ENCODE results near the gene ATF4.

The ATF4 gene

GRCh38 chr22:39520226-39521105 is at the start of gene ATF4:
TSS of gene ATF4 (plus strand) at chr22:39520562. CDS start at chr22:39521446, 884 bp downstream.
- no peak for DNase-seq (ENCODE audit: low spot score)

- DNase-seq (ENCODE audit: low spot score): no peak
Observed at GRCh38 chr22:39471381-39472141, 48.8 kb upstream of the ATF4 start.

- DNase-seq (ENCODE audit: low spot score): no peak
Observed at GRCh38 chr22:39472570-39473556, 47.5 kb upstream of the ATF4 start.

- DNase-seq (ENCODE audit: low spot score): no peak
Observed at GRCh38 chr22:39473851-39474250, 46.5 kb upstream of the ATF4 start.

GRCh38 chr22:39474351-39475111 is 45.8 kb upstream of the ATF4 start:
- no peak for DNase-seq (ENCODE audit: low spot score)

GRCh38 chr22:39475337-39475736 is 45.0 kb upstream of the ATF4 start:
- no peak for DNase-seq (ENCODE audit: low spot score)

GRCh38 chr22:39475902-39476301 is 44.5 kb upstream of the ATF4 start:
- no peak for DNase-seq (ENCODE audit: low spot score)

GRCh38 chr22:39476664-39477063 is 43.7 kb upstream of the ATF4 start:
- DNase-seq (ENCODE audit: low spot score): no peak

- no peak for DNase-seq (ENCODE audit: low spot score)
Observed at GRCh38 chr22:39477542-39477941, 42.8 kb upstream of the ATF4 start.

- DNase-seq (ENCODE audit: low spot score): no peak
Observed at GRCh38 chr22:39478441-39478850, 41.9 kb upstream of the ATF4 start.

- no peak for DNase-seq (ENCODE audit: low spot score)
Observed at GRCh38 chr22:39479254-39479653, 41.1 kb upstream of the ATF4 start.

- DNase-seq (ENCODE audit: low spot score): no peak
Observed at GRCh38 chr22:39480557-39480956, 39.8 kb upstream of the ATF4 start.

GRCh38 chr22:39481054-39481453 is 39.3 kb upstream of the ATF4 start:
- DNase-seq (ENCODE audit: low spot score): no peak

- no peak for DNase-seq (ENCODE audit: low spot score)
Observed at GRCh38 chr22:39481595-39481994, 38.8 kb upstream of the ATF4 start.

- DNase-seq (ENCODE audit: low spot score): no peak
Observed at GRCh38 chr22:39482768-39483167, 37.6 kb upstream of the ATF4 start.

GRCh38 chr22:39486951-39487825 is 33.2 kb upstream of the ATF4 start:
- peak; percentile 75 for DNase-seq (ENCODE audit: low spot score)

GRCh38 chr22:39487826-39488520 is 32.4 kb upstream of the ATF4 start:
- DNase-seq (ENCODE audit: low spot score): no peak

GRCh38 chr22:39488563-39489083 is 31.7 kb upstream of the ATF4 start:
- no peak for DNase-seq (ENCODE audit: low spot score)
